Smooth muscle cell (in vitro differentiated cells): ENCODE results near the gene U2AF1L4. TPM values are rescaled to one million over a fixed set of nuclear protein-coding genes. Genes with fewer than 3 reads are reported as not detected.

ENCODE experiments used
- DNase-seq: peaks from one replicate; lab custom pipeline; 2025; ENCODE audit not compliant: unreplicated experiment; lab: John Stamatoyannopoulos, UW
- H2AFZ ChIP-seq: fragments of 200-600 bp; sonication (generic); 2 replicates; pipeline ENCODE4 v1.6.0; 2016; ENCODE audit warnings: antibody characterized with exemption, low read depth, mild to moderate bottlenecking
- H3F3A ChIP-seq: fragments of 200-600 bp; sonication (generic); 2 replicates; pipeline ENCODE4 v1.6.0; 2017; ENCODE audit warnings: antibody characterized with exemption, low read depth
- H3K27ac ChIP-seq: fragments of 200-600 bp; sonication (generic); 2 replicates; pipeline ENCODE4 v1.5.1; 2016; ENCODE audit warnings: low read depth, mild to moderate bottlenecking
- H3K27me3 ChIP-seq: fragments of 200-600 bp; sonication (generic); 2 replicates; pipeline ENCODE4 v1.6.1; 2016; ENCODE audit warnings: low read depth, mild to moderate bottlenecking
- H3K36me3 ChIP-seq: fragments of 200-600 bp; sonication (generic); 2 replicates; pipeline ENCODE4 v1.5.1; 2016; ENCODE audit warnings: low read depth
- H3K4me1 ChIP-seq: fragments of 200-600 bp; sonication (generic); 2 replicates; pipeline ENCODE4 v1.5.1; 2016; ENCODE audit warnings: low read depth
- H3K4me2 ChIP-seq: fragments of 200-600 bp; sonication (generic); 2 replicates; pipeline ENCODE4 v1.6.0; 2016; ENCODE audit warnings: mild to moderate bottlenecking
- H3K4me3 ChIP-seq: fragments of 200-600 bp; sonication (generic); 2 replicates; pipeline ENCODE4 v1.5.1; 2016; ENCODE audit warnings: mild to moderate bottlenecking
- H3K79me2 ChIP-seq: fragments of 200-600 bp; sonication (generic); 2 replicates; pipeline ENCODE4 v1.6.0; 2016; ENCODE audit warnings: low read depth, mild to moderate bottlenecking
- H3K9ac ChIP-seq: fragments of 200-600 bp; sonication (generic); 2 replicates; pipeline ENCODE4 v1.6.0; 2016; ENCODE audit warnings: low read depth
- H3K9me3 ChIP-seq: fragments of 200-600 bp; sonication (generic); replicated peaks from 2 replicates; pipeline ENCODE4 v1.5.1; 2016; ENCODE audit warnings: low read depth
- H4K20me1 ChIP-seq: fragments of 200-600 bp; sonication (generic); 2 replicates; pipeline ENCODE4 v1.6.0; 2016; ENCODE audit warnings: low read depth
- WGBS: methylation state at CpG from one replicate; pipeline ENCODE4 v1.1.7; 2016; ENCODE audit warnings: low lambda C conversion rate; 5-methylcytosine and 5-hydroxymethylcytosine counted together
- polyA plus RNA-seq: library from polyadenylated mRNA; unstranded; fragments of >200 nt; fragmentation: Nextera tagmentation; extraction: Ambion mirVana; gene quantifications from 2 replicates; pipeline ENCODE4 v1.2.1, GENCODE V29; 2016
- total RNA-seq: library from RNA; depleted of rRNA; stranded (reverse); fragments of >200 nt; gene quantifications from 2 replicates; pipeline ENCODE4 v1.2.3, GENCODE V29; 2014
- TF ChIP-seq, protein P1 (sequence below): fragments of 200-600 bp; sonication (generic); IDR thresholded peaks from 2 replicates; pipeline ENCODE4 v1.5.1; 2017; ENCODE audit warnings: borderline replicate concordance, mild to moderate bottlenecking, antibody characterized with exemption; ENCODE audit not compliant: insufficient read depth, poor library complexity, severe bottlenecking

The U2AF1L4 gene
- total and polyA plus RNA-seq, 2 experiments from 2014 or later = 14.6 to 29.3 TPM

DNA sequence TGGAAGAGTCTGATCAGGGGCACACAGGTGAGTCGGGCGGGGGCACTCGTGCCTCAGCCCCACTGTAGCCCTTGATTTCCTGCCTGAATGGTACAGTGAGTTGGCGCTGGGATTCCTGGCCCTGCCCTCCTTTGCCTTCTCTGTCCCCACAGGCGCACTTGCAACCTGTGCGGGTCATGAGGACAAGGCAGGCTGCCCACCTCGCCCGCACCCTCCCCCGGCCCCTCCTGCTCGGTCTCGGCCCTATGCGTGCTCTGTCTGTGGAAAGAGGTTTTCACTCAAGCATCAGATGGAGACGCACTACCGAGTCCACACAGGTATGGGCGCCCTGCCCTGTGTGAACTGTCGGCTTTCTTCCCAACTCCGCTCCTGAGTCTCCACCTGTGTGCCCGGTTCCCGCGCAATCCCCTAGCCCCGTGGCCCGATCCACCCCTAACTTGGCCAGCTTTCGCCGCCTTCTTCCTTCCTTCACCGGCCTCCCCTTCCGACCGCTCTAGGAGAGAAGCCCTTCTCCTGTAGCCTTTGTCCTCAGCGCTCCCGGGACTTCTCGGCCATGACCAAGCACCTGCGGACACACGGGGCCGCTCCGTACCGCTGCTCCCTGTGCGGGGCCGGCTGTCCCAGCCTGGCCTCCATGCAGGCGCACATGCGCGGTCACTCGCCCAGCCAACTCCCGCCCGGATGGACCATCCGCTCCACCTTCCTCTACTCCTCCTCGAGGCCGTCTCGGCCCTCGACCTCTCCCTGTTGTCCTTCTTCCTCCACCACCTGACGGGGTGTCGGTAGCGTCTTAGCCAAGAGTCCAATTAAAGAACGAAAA, 29.0 kb downstream of the U2AF1L4 start:
- TF ChIP-seq, protein P1, sequence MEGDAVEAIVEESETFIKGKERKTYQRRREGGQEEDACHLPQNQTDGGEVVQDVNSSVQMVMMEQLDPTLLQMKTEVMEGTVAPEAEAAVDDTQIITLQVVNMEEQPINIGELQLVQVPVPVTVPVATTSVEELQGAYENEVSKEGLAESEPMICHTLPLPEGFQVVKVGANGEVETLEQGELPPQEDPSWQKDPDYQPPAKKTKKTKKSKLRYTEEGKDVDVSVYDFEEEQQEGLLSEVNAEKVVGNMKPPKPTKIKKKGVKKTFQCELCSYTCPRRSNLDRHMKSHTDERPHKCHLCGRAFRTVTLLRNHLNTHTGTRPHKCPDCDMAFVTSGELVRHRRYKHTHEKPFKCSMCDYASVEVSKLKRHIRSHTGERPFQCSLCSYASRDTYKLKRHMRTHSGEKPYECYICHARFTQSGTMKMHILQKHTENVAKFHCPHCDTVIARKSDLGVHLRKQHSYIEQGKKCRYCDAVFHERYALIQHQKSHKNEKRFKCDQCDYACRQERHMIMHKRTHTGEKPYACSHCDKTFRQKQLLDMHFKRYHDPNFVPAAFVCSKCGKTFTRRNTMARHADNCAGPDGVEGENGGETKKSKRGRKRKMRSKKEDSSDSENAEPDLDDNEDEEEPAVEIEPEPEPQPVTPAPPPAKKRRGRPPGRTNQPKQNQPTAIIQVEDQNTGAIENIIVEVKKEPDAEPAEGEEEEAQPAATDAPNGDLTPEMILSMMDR = no peak
- DNase-seq = no peak
- 7% methylated on average over 50 of the region's 52 CpGs for whole genome bisulfite sequencing

DNA sequence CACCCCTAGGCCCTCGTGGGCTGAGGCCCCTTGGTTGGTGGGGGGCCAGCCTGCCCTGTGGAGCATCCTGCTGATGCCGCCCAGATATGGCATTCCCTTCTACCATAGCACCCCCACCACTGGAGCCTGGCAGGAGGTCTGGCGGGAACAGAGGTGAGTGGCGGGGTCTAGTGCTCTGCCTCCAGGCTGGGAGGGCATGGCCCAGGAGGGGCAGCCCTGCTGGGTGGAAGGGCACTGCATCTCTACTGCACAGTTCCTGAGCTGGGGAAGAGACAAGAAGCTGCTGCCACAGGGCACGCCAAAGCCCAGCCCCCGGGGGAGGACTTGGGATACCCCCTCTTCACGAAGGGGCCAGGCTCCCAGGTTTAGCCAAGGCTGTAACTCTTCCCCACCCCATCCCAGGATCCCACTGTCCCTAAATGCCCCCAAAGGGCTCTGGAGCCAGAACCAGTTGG, 29.8 kb downstream of the U2AF1L4 start:
- Histone ChIP-seq H3K4me1 (peaks cover 12% of the 10 kb centered on the region), H3K9me3 (no peaks in the 10 kb centered on the region), H3K9ac (no peak overlapping the region), H4K20me1 (peaks cover 20% of the 10 kb centered on the region), H3K4me3 (no peak overlapping the region), H3F3A (no peaks in the 10 kb centered on the region), H3K27ac (no peak overlapping the region), H3K27me3 (no peaks in the 10 kb centered on the region), H3K79me2 (peaks cover 22% of the 10 kb centered on the region), H3K36me3 (no peaks in the 10 kb centered on the region), H2AFZ (no peak overlapping the region), H3K4me2 (peak overlapping the region; percentile 91)
- DNase-seq = no peak
- TF ChIP-seq, protein P1 = no peak
- WGBS = 82% methylated on average over 7 of the region's 7 CpGs

More for the DNA sequence above, 29.0 kb downstream of the U2AF1L4 start:
- Histone ChIP-seq H4K20me1 (peaks cover 20% of the 10 kb centered on the region), H2AFZ (peak overlapping the region; percentile 88), H3K4me2 (peak overlapping the region; percentile 91), H3K79me2 (peaks cover 30% of the 10 kb centered on the region), H3F3A (no peaks in the 10 kb centered on the region), H3K27me3 (no peaks in the 10 kb centered on the region), H3K4me1 (peaks cover 12% of the 10 kb centered on the region), H3K36me3 (no peaks in the 10 kb centered on the region), H3K9me3 (no peaks in the 10 kb centered on the region), H3K9ac (peak overlapping the region; percentile 15), H3K27ac (no peak overlapping the region), H3K4me3 (peak overlapping the region; percentile 78)

DNA sequence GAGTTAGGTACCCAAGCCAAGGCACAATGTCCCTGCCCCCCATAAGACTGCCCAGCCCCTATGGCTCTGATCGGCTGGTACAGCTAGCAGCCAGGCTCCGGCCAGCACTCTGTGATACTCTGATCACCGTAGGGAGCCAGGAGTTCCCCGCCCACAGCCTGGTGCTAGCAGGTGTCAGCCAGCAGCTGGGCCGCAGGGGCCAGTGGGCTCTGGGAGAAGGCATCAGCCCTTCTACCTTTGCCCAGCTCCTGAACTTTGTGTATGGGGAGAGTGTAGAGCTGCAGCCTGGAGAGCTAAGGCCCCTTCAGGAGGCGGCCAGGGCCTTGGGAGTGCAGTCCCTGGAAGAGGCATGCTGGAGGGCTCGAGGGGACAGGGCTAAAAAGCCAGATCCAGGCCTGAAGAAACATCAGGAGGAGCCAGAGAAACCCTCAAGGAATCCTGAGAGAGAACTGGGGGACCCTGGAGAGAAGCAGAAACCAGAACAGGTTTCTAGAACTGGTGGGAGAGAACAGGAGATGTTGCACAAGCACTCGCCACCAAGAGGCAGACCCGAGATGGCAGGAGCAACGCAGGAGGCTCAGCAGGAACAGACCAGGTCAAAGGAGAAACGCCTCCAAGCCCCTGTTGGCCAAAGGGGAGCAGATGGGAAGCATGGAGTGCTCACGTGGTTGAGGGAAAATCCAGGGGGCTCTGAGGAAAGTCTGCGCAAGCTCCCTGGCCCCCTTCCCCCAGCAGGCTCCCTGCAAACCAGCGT, 30.4 kb downstream of the U2AF1L4 start:
- Histone ChIP-seq H2AFZ (no peak overlapping the region), H3K27me3 (no peaks in the 10 kb centered on the region), H3F3A (no peaks in the 10 kb centered on the region), H3K79me2 (peaks cover 16% of the 10 kb centered on the region), H3K9ac (no peak overlapping the region), H3K4me3 (no peak overlapping the region), H3K9me3 (no peaks in the 10 kb centered on the region), H3K36me3 (no peaks in the 10 kb centered on the region), H3K4me1 (peaks cover 12% of the 10 kb centered on the region), H3K4me2 (no peak overlapping the region), H4K20me1 (peaks cover 15% of the 10 kb centered on the region), H3K27ac (no peak overlapping the region)
- 83% methylated on average over 14 of the region's 14 CpGs for WGBS
- no peak for DNase-seq
- TF ChIP-seq, protein P1 = no peak
